Superior temporal gyrus (tissue), 1 donor: Measurements from ENCODE around the gene YWHAQ.

Source experiments
- DNase-seq: peaks from one replicate; pipeline ENCODE4 v3.0.0-alpha.2; 2016; ENCODE audit errors: extremely low spot score

Gene YWHAQ

GRCh38 chr2:9655441-9656269, 24.9 kb upstream of the YWHAQ start:
- DNase-seq: no peak

DNA sequence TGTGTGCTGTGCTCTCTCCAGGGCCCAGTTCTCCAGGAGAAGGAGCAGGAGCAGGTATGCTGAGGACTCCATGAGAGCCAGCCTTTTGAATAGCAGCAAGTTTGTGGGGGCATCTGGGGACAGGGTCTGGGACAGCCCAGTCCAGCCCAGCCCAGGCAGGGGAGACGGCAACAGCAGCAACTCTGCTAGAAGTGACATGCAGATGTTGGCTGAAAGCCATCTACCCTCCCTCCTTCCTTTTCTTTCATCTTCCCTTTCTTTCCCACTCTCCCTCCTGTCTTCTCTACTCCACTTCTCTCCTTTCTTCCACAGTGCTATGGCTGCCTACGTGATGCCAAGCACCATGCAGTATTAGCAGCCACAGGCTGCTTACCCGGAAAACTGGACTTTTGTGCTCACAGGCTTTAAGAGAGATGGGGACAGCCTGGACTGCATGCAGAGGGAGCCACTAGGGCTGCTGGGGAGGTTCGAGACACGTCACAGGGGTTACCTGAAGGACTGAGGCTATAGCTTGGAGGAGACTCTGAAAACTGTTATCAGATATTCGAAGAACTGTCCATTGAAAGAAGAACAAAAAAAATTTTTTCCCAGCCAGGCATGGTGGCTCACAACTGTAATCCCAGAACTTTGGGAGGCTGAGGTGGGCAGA, 23.8 kb upstream of the YWHAQ start:
- no peak for DNase-seq

- DNase-seq: peak; percentile 94
These were observed 22.9 kb upstream of the YWHAQ start for GRCh38 chr2:9653485-9654271.

GRCh38 chr2:9652898-9653479, 22.2 kb upstream of the YWHAQ start:
- peak; percentile 64 for DNase-seq

DNA sequence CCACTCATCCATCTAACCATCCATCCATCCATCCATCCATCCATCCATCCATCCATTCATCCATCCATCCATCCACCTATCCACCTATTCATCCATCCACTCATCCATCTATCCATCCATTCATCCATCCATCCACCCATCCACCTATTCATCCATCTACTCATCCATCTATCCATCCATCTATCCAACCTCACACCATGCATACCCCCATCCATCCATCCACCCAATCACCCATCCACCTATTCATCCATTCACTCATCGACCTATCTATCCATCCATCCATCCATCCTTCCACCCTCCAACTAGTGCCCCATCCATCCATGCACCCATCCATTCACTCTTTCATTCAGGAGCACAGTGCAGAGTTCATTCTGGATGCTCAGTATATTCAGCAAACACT, 21.5 kb upstream of the YWHAQ start:
- no peak for DNase-seq

GRCh38 chr2:9650119-9650821, 19.5 kb upstream of the YWHAQ start:
- DNase-seq: no peak

DNA sequence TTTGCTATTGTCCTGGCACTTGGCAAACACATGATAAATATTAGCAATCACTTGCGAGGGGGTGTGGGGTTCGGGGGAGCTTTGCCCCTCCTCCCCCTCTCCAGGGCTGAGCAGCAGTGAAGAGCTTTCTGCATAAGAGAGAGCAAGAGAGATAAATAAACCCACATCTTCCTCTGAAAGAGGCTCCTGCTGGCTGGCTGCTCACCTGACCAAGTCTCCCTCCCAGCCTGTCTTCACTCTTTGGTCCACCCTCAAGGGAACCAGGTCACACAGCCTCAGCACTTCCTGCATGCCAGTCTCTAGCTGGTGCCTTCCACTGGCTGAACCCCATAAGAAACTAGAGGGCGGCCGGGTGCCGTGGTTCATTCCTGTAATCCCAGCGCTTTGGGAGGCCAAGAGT, 18.5 kb upstream of the YWHAQ start:
- DNase-seq: no peak

GRCh38 chr2:9648821-9649220, 18.0 kb upstream of the YWHAQ start:
- no peak for DNase-seq

- no peak for DNase-seq
These were observed 17.1 kb upstream of the YWHAQ start for GRCh38 chr2:9647884-9648283.

DNA sequence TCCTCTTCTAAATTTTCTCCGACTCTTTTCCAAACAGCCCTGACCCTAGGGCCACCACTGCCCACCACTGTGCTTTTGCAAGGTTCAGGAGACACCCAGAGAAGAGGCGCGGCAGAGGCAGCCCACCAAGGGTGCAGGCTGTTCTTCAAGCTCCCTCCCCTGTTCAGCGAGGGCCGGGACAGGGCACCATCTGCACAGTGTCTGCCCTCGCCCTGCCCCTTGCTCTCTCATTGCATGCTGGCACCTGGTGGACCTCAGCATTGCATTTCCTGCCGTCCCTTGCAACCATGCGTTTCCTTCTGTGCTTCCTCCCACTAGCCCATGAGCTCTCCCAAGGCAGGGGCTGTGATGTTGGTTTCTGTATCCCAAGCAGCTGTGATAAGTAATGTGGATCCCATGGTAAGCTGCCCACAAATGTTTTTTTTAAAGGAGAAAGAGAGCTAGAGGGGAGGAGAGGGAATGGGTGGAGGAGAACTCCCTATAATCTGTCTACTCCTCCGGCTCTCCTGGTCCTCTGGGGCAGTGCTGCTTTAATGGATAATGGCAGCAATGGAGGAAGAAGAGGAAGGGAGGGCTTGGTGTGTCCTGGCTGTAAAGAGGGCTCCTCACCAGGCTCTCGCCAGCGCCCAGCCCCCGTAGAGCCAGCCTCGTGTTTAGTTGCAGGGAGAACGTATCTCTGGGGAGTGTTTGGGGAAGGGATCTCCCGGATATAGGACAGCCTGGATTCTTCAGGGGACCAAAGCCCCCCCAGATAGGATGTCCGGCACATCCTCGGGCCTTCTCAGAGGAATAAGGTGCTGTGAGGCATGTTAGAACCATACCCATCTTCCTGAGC, 15.6 kb upstream of the YWHAQ start:
- DNase-seq: no peak

- DNase-seq: no peak
These were observed 13.8 kb upstream of the YWHAQ start for GRCh38 chr2:9644603-9645002.

DNA sequence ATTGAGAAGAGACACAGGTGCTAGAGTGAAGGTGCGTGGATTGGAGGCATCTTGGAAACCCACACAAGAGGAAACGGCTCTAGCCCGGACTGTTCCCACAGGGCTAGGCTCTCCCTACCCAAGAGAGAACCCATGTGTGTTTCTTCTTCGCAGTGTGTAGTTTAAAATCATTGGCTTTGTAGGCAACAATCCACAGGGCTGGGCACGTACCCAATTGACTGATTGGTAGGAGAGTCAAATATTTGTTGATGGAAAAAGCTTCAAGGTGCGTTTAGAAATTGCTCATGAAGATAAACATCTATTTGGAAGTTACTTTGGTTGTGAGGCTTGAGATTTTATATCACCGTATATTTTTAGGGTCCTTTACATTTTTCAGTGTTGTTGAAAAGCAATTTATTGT, 13.2 kb upstream of the YWHAQ start:
- DNase-seq: no peak

- no peak for DNase-seq
These were observed 10.8 kb upstream of the YWHAQ start for GRCh38 chr2:9641641-9642040.

GRCh38 chr2:9640403-9641104, 9.8 kb upstream of the YWHAQ start:
- DNase-seq: no peak

DNA sequence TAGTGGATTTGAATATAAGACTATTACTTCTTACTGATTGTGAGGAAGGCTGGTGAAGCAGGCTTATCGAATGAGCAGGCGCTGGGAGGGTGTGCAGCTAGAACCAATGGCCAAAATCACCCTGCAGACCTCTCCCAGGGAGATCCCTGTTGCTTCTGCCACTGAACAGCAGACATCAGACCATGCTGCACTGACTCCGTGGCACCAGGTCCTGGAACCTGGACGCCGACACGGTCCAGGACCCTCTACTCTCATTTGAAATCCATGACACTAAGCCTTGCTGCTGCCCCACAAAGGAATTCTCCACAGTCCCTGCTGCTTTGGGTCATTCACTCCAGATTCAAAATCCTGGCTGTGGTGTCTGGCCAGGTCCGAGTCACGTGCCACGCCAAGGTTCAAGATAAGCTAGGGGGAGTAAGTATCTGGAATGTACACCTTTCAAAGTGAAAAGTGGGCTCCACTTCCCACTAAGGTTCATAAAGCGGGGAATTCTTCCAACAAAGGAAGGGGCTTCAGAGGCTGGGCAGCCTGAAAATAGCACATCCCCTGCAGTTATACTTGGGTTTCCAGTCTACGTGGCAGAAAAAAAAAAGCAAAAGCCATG, 9.0 kb upstream of the YWHAQ start:
- DNase-seq: no peak

DNA sequence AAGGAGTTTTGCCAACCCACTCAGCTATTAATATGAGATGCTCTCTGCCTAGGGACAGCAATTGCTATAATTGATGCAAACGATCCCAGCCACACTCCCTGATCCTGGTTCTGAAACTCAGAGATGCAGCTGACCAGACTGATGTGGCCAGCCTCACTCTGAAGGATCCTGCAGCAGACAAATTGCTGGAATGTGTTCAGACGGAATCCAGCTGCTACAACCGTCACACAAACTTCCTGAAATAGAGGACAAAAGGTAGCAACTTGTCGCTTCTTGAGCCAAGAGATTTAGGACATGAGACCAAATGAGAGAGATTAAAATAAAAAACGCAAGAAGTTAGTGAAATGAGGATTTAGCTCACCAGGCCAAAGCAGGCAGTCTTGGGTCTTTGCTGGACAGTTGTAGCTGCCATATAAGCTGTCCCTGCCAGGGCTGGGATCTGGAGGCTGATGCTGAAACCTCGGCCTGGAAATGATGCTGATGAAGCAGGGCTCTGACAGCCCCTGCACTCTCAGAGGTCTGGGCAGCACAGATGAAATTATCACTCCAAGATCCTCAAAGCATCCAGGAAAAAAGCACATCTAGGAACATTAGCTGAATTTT, 8.3 kb upstream of the YWHAQ start:
- peak; percentile 65 for DNase-seq

DNA sequence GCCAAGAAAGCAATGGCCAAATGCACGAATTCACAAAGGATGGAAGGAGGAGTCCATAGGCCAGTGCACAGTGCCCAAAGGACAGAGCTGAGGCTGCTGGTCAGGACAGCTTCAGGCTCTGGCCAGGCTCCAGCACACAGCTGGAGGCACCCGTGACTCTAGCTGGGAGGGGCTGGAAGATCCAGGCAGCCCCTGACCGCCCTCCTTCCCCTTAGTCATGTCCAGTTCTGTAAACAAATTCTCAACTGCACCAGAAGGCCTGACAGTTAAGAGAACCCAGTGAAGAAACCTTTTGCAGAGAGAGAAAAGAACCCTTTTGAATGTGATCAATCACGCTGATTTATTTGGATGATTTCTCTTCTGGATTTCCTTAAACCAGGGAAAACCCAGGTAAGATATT, 7.7 kb upstream of the YWHAQ start:
- peak; percentile 96 for DNase-seq

- DNase-seq: peak; percentile 96
These were observed 6.5 kb upstream of the YWHAQ start for GRCh38 chr2:9637330-9637729.

DNA sequence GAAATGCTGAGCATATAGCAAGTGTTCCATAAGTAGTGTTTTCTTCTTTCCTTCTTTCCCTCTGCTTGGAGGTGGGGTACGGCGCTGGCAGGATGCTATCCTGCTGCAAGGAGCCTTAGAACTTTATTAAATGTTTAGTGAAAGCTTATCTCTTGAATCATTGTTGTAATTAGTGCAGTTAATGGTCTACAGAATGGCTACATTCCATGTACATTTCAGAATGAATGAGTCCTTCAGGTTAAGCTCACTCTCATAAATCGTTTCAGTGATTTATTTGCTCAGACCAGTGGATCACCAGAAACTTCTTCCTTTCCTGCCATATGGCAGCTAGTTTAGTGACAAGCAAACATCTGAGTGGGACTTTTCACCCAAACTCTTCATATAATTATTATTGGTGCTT, 3.3 kb upstream of the YWHAQ start:
- no peak for DNase-seq
